Measurements from ENCODE around the gene CD300LF.

The CD300LF gene

DNA sequence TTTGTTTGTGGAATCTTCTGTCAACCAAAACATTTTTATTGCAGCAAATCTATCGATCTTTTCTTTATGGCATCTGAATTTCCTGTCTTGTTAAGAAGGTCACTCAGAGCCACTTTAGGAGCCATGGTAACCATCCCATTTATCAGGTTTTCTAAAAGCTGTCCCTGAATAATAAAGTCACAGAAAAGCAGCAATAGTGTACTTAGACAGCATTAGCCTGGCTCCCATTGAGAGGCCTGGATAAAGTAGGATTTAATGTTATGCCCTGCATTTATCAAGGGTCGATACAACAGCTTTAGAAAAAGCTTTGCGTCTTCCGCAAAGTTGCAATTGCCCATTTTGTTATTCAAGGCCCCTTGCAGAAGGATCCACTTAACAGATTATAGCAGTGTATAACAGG lies 10.1 kb upstream of the CD300LF start:
- no peaks in the 10 kb centered on the region for H3K9me2 ChIP-seq (replicated peaks; ENCODE audit: low read depth, low read length)

DNA sequence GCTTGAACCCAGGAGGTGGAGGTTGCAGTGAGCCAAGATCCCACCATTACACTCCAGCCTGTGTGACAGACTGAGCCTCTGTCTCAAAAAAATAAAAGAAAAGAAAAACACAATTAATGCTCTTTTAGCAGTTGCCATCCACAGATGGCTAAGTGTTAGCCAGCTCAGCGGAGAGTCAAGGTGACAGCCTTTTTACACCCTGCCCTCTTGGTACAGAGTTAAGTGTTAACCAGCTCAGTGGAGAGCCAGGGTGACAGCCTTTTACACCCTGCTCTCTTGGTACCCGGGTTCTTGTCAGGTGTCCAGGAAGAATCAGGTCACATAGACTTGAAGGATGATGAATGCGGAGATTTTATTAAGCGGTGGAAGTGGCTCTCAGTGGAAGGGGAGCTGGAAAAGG lies 7.8 kb upstream of the CD300LF start:
- Histone ChIP-seq H3K9me3 (ENCODE audit: insufficient read depth, low read depth, low read length) (no peaks in the 10 kb centered on the region), H3K4me1 (ENCODE audit: insufficient read depth, low read length, poor library complexity, severe bottlenecking) (peaks cover 15% of the 10 kb centered on the region), H3K9me2 (replicated peaks; ENCODE audit: low read depth, low read length) (no peaks in the 10 kb centered on the region), H3K9ac (ENCODE audit: low read depth, low read length, poor library complexity, severe bottlenecking) (no peak overlapping the region), H3K36me3 (ENCODE audit: insufficient read depth, low read length) (no peaks in the 10 kb centered on the region), H4K20me1 (ENCODE audit: insufficient read depth, low read length, poor library complexity, severe bottlenecking) (no peaks in the 10 kb centered on the region), H2AFZ (ENCODE audit: low read length) (no peak overlapping the region), H3K27me3 (ENCODE audit: insufficient read depth, low read length, poor library complexity, severe bottlenecking) (no peaks in the 10 kb centered on the region), H3K4me3 (ENCODE audit: low read length, poor library complexity, severe bottlenecking) (no peak overlapping the region), H3F3A (ENCODE audit: low read depth) (no peaks in the 10 kb centered on the region), H3K4me2 (ENCODE audit: low read depth, low read length, poor library complexity, severe bottlenecking) (no peak overlapping the region), H3K79me2 (ENCODE audit: insufficient read depth, low read length) (no peaks in the 10 kb centered on the region)
- TF ChIP-seq, protein P1, sequence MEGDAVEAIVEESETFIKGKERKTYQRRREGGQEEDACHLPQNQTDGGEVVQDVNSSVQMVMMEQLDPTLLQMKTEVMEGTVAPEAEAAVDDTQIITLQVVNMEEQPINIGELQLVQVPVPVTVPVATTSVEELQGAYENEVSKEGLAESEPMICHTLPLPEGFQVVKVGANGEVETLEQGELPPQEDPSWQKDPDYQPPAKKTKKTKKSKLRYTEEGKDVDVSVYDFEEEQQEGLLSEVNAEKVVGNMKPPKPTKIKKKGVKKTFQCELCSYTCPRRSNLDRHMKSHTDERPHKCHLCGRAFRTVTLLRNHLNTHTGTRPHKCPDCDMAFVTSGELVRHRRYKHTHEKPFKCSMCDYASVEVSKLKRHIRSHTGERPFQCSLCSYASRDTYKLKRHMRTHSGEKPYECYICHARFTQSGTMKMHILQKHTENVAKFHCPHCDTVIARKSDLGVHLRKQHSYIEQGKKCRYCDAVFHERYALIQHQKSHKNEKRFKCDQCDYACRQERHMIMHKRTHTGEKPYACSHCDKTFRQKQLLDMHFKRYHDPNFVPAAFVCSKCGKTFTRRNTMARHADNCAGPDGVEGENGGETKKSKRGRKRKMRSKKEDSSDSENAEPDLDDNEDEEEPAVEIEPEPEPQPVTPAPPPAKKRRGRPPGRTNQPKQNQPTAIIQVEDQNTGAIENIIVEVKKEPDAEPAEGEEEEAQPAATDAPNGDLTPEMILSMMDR (conservative IDR thresholded peaks at IDR 0.05; ENCODE audit: low read length): no peak
- no peak for TF ChIP-seq EZH2phosphoT487 (IDR thresholded peaks at IDR 0.05; ENCODE audit: borderline replicate concordance)

More for the DNA sequence above, 10.1 kb upstream of the CD300LF start:
- Histone ChIP-seq H3K36me3 (ENCODE audit: insufficient read depth, low read length) (no peaks in the 10 kb centered on the region), H2AFZ (ENCODE audit: low read length) (no peak overlapping the region), H3K4me1 (ENCODE audit: insufficient read depth, low read length, poor library complexity, severe bottlenecking) (peaks cover 15% of the 10 kb centered on the region), H3K27me3 (ENCODE audit: insufficient read depth, low read length, poor library complexity, severe bottlenecking) (no peaks in the 10 kb centered on the region), H3K9me3 (ENCODE audit: insufficient read depth, low read depth, low read length) (no peaks in the 10 kb centered on the region), H4K20me1 (ENCODE audit: insufficient read depth, low read length, poor library complexity, severe bottlenecking) (no peaks in the 10 kb centered on the region), H3F3A (ENCODE audit: low read depth) (no peaks in the 10 kb centered on the region), H3K4me3 (ENCODE audit: low read length, poor library complexity, severe bottlenecking) (no peak overlapping the region), H3K4me2 (ENCODE audit: low read depth, low read length, poor library complexity, severe bottlenecking) (no peak overlapping the region), H3K9ac (ENCODE audit: low read depth, low read length, poor library complexity, severe bottlenecking) (no peak overlapping the region), H3K79me2 (ENCODE audit: insufficient read depth, low read length) (no peaks in the 10 kb centered on the region)
- TF ChIP-seq, protein P1 (conservative IDR thresholded peaks at IDR 0.05; ENCODE audit: low read length): no peak
- no peak for TF ChIP-seq EZH2phosphoT487 (IDR thresholded peaks at IDR 0.05; ENCODE audit: borderline replicate concordance)

DNA sequence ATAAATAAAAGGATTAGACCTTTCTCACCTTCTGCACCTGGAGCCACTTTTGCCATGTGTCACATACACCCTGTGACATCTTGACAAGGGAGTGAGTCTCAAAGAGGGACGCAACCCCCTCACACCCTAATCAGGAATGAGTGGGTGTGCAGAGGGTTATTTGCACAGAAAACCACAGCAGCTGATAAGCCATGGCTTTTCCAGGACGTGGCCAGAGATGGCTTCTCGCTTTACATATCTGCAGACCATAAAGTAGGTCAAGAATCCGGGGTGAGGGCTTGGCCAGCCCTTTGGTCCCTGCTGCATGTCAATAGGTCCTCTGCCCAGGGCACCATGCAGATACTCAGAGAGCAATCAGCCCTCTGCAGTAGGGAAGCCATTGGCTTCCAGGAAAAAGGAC lies 2.4 kb upstream of the CD300LF start:
- Histone ChIP-seq H4K20me1 (ENCODE audit: insufficient read depth, low read length, poor library complexity, severe bottlenecking) (no peaks in the 10 kb centered on the region), H3K9ac (ENCODE audit: low read depth, low read length, poor library complexity, severe bottlenecking) (no peak overlapping the region), H3K27me3 (ENCODE audit: insufficient read depth, low read length, poor library complexity, severe bottlenecking) (no peaks in the 10 kb centered on the region), H3F3A (ENCODE audit: low read depth) (no peaks in the 10 kb centered on the region), H3K4me1 (ENCODE audit: insufficient read depth, low read length, poor library complexity, severe bottlenecking) (no peaks in the 10 kb centered on the region), H3K4me3 (ENCODE audit: low read length, poor library complexity, severe bottlenecking) (no peak overlapping the region), H2AFZ (ENCODE audit: low read length) (no peak overlapping the region), H3K9me3 (ENCODE audit: insufficient read depth, low read depth, low read length) (no peaks in the 10 kb centered on the region), H3K79me2 (ENCODE audit: insufficient read depth, low read length) (no peaks in the 10 kb centered on the region), H3K9me2 (replicated peaks; ENCODE audit: low read depth, low read length) (no peaks in the 10 kb centered on the region), H3K4me2 (ENCODE audit: low read depth, low read length, poor library complexity, severe bottlenecking) (no peak overlapping the region), H3K36me3 (ENCODE audit: insufficient read depth, low read length) (no peaks in the 10 kb centered on the region)
- TF ChIP-seq EZH2phosphoT487 (IDR thresholded peaks at IDR 0.05; ENCODE audit: borderline replicate concordance): no peak
- TF ChIP-seq, protein P1 (conservative IDR thresholded peaks at IDR 0.05; ENCODE audit: low read length): no peak
